ENCODE measurements around the gene PTPRM. TPM values are rescaled to one million over a fixed set of nuclear protein-coding genes. Genes with fewer than 3 reads are reported as not detected.

The PTPRM gene
- total and polyA plus RNA-seq, 2 donors = 37.3 to 55.6 TPM

DNA sequence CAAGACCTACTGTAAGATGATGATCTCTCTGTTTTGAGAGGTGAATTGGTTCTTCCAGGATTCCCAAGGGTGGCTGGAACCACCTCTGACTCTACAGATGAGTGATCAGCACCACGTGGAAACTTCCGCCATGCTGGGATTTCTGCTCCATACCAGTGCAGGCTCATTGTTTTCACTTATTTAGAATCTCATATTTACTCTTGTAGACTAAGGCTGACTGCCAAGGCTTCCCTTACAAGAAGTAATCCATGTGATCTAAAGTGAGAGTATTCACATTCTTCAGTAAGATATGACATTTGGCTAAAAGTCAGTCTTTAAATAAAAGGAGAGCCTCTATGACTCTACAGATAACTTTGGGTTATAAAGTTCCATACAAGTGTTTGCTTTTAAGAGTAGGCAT lies 719.2 kb downstream of the PTPRM start:
- Histone ChIP-seq H3K27ac (ENCODE audit: low read depth in 1 of 2, low read length in 1 of 2) (no peak overlapping the region), H3K4me1 (ENCODE audit: control insufficient read depth in 2 of 2, insufficient read depth in 2 of 2, low read length in 2 of 2) (no peaks in the 10 kb centered on the region), H3K9me3 (ENCODE audit: control insufficient read depth in 2 of 2, insufficient read depth in 1 of 2, low read length in 1 of 2) (no peaks in the 10 kb centered on the region), H3K27me3 (ENCODE audit: control insufficient read depth in 2 of 2, insufficient read depth in 1 of 2, low read length in 1 of 2) (no peaks in the 10 kb centered on the region), H3K4me3 (ENCODE audit: low read length in 2 of 2) (no peak overlapping the region), H3K36me3 (ENCODE audit: control insufficient read depth in 2 of 2, insufficient read depth in 2 of 2, low read length in 1 of 2) (no peaks in the 10 kb centered on the region)
- WGBS = 96% methylated on average over 2 of the region's 2 CpGs
- DNase-seq (ENCODE audit: low read depth in 6 of 9, low spot score in 9 of 9) = no peak

DNA sequence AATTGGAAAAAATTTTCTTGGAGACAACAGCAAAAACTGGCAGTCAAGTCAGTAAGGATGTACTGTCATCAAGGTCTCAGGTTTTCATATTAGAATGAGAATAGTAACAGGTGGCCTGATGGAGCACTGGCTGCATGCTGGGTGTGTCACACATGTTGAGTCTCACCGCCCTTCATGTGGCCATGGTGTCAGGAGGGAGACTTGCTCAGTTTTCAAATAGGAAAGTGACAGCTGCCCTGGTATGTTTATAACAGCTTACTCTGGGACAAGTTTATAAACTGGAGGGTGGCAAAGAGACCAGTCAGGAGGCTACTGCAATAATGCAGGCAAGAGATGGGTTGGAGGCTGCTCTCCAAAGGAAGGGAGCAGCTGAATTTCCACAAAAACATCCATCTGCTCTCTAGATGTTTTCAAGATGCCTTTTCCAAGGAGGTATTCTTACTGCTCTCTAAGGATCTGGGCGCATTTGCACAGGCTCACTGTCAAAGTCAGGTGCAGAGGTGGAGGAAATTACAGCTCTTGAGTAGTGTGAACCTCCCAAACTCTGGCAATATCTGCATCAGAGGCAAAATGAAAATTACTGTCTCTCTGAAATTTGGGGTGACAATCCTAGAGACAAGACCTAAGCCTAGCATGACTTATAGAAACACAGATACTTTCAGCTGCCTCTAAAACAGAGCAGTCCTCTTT lies 720.2 kb downstream of the PTPRM start:
- no peaks in the 10 kb centered on the region for H3K4me1 ChIP-seq (ENCODE audit: control insufficient read depth in 2 of 2, insufficient read depth in 2 of 2, low read length in 2 of 2)
- DNase-seq (ENCODE audit: low read depth in 6 of 9, low spot score in 9 of 9) = no peak
- no peaks in the 10 kb centered on the region for H3K27me3 ChIP-seq (ENCODE audit: control insufficient read depth in 2 of 2, insufficient read depth in 1 of 2, low read length in 1 of 2)
- H3K27ac ChIP-seq (ENCODE audit: low read depth in 1 of 2, low read length in 1 of 2) = no peak overlapping the region
- WGBS = 98% methylated on average over 2 of the region's 2 CpGs
- no peak overlapping the region for H3K4me3 ChIP-seq (ENCODE audit: low read length in 2 of 2)
- no peaks in the 10 kb centered on the region for H3K9me3 ChIP-seq (ENCODE audit: control insufficient read depth in 2 of 2, insufficient read depth in 1 of 2, low read length in 1 of 2)
- no peaks in the 10 kb centered on the region for H3K36me3 ChIP-seq (ENCODE audit: control insufficient read depth in 2 of 2, insufficient read depth in 2 of 2, low read length in 1 of 2)

DNA sequence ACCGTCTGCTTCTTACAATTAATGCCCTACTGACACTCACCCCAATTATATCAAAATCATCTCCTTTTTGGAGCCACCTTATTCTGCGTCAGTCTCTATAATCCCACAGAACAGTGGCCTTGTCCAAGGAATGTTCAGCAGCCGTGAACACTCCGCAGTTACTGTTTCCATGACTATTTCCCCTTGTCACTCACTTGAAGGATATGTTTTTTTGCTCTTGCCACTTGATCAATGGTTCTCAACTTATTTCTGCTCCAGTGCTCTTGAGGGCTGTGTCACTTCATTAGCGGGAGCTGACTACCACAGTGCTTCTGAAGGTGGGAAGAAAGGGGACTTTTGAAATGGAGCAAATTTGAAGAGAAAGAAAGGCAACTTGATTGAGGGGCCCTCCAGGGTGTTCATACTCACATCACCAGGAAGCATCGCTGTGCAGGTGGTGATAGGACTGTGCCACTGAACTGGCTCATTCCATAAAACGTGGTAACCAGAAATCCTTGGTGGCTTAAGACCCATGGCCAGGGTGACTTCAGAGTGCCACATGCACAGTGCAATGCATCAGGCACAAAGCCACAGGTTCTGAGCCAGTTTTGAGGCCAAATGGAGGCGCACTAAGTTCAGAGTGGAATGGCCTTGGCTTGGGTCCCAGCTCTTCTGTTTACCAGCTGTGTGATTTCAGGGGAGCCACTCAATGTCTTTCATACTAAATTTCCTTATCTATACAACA lies 721.5 kb downstream of the PTPRM start:
- Histone ChIP-seq H3K36me3 (ENCODE audit: control insufficient read depth in 2 of 2, insufficient read depth in 2 of 2, low read length in 1 of 2) (no peaks in the 10 kb centered on the region), H3K4me3 (ENCODE audit: low read length in 2 of 2) (no peak overlapping the region), H3K27me3 (ENCODE audit: control insufficient read depth in 2 of 2, insufficient read depth in 1 of 2, low read length in 1 of 2) (no peaks in the 10 kb centered on the region), H3K27ac (ENCODE audit: low read depth in 1 of 2, low read length in 1 of 2) (no peak overlapping the region), H3K4me1 (ENCODE audit: control insufficient read depth in 2 of 2, insufficient read depth in 2 of 2, low read length in 2 of 2) (no peaks in the 10 kb centered on the region), H3K9me3 (ENCODE audit: control insufficient read depth in 2 of 2, insufficient read depth in 1 of 2, low read length in 1 of 2) (no peaks in the 10 kb centered on the region)
- 98% methylated on average over 8 of the region's 8 CpGs for WGBS
- DNase-seq (ENCODE audit: low read depth in 6 of 9, low spot score in 9 of 9) = no peak

DNA sequence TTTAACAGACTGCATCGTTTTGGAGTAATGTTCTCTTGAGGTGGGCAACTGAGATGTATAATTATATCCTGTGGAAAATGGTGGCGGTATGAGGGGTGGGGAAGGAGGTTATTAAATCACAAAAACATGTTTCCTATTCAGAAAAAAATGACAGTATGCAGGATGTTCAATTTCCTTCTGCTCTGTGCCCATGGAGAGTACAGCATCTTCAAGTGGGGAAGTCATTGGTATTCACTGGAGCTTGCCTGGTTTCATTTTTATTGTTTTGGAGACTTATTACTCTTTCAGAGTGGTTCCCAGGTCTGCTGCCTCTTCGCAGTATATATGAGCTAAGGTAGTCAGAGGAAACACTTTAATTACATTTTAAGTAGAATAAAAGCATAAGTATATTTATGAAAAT lies 723.3 kb downstream of the PTPRM start:
- H3K27ac ChIP-seq (ENCODE audit: low read depth in 1 of 2, low read length in 1 of 2) = no peak overlapping the region
- no peak overlapping the region for H3K4me3 ChIP-seq (ENCODE audit: low read length in 2 of 2)
- H3K9me3 ChIP-seq (ENCODE audit: control insufficient read depth in 2 of 2, insufficient read depth in 1 of 2, low read length in 1 of 2) = no peaks in the 10 kb centered on the region
- DNase-seq (ENCODE audit: low read depth in 6 of 9, low spot score in 9 of 9) = no peak
- H3K27me3 ChIP-seq (ENCODE audit: control insufficient read depth in 2 of 2, insufficient read depth in 1 of 2, low read length in 1 of 2) = no peaks in the 10 kb centered on the region
- H3K36me3 ChIP-seq (ENCODE audit: control insufficient read depth in 2 of 2, insufficient read depth in 2 of 2, low read length in 1 of 2) = no peaks in the 10 kb centered on the region
- WGBS = 10% methylated on average over 3 of the region's 3 CpGs
- no peaks in the 10 kb centered on the region for H3K4me1 ChIP-seq (ENCODE audit: control insufficient read depth in 2 of 2, insufficient read depth in 2 of 2, low read length in 2 of 2)

DNA sequence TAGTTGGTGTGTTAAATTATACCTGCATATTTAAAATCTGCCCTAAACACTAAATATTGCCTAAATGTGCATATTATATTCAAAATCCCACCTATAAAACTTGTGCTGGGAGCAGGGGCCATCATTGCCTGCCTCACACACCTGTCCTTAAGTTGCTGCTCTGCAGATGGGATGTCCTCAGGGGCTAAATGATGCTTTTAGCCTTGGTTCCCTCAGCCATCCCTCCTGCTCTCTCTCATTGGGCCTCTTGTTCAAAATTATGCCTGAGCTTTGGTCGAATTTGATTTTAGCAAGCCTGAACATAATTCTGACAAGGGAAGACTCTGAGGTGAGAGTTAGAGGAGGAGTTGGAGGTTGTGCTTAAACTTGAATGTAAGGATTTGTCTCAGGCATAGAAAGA lies 723.8 kb downstream of the PTPRM start:
- DNase-seq (ENCODE audit: low read depth in 6 of 9, low spot score in 9 of 9) = no peak
- H3K36me3 ChIP-seq (ENCODE audit: control insufficient read depth in 2 of 2, insufficient read depth in 2 of 2, low read length in 1 of 2) = no peaks in the 10 kb centered on the region
- H3K4me3 ChIP-seq (ENCODE audit: low read length in 2 of 2) = no peak overlapping the region
- no peaks in the 10 kb centered on the region for H3K9me3 ChIP-seq (ENCODE audit: control insufficient read depth in 2 of 2, insufficient read depth in 1 of 2, low read length in 1 of 2)
- H3K27me3 ChIP-seq (ENCODE audit: control insufficient read depth in 2 of 2, insufficient read depth in 1 of 2, low read length in 1 of 2) = no peaks in the 10 kb centered on the region
- WGBS = 80% methylated on average over 1 of the region's 1 CpG
- H3K4me1 ChIP-seq (ENCODE audit: control insufficient read depth in 2 of 2, insufficient read depth in 2 of 2, low read length in 2 of 2) = no peaks in the 10 kb centered on the region
- H3K27ac ChIP-seq (ENCODE audit: low read depth in 1 of 2, low read length in 1 of 2) = no peak overlapping the region

DNA sequence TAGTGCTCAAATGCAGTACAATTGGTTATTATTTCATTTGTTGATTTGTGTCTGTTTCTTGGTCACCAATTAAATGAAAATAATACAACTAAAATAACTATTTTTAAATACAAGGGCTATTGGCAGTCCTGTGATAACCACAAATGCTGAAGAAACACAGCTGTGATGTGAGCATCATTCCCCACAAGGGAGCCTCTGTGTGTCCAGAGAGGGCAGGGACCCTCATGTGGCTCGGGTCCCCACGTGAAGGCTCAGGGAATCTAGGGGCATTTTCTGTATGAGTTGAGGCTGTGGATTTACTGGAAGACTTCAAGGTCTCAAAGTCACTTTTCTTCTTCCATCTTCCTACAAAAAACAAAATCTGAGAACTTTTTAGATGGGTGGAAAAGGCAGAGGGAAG lies 726.1 kb downstream of the PTPRM start:
- peaks cover 0 to 13% of the 10 kb centered on the region in 2 donors for H3K36me3 ChIP-seq (ENCODE audit: control insufficient read depth in 2 of 2, insufficient read depth in 2 of 2, low read length in 1 of 2)
- WGBS = 95% methylated on average over 2 of the region's 2 CpGs
- no peaks in the 10 kb centered on the region for H3K4me1 ChIP-seq (ENCODE audit: control insufficient read depth in 2 of 2, insufficient read depth in 2 of 2, low read length in 2 of 2)
- no peaks in the 10 kb centered on the region for H3K27me3 ChIP-seq (ENCODE audit: control insufficient read depth in 2 of 2, insufficient read depth in 1 of 2, low read length in 1 of 2)
- H3K9me3 ChIP-seq (ENCODE audit: control insufficient read depth in 2 of 2, insufficient read depth in 1 of 2, low read length in 1 of 2) = no peaks in the 10 kb centered on the region
- H3K4me3 ChIP-seq (ENCODE audit: low read length in 2 of 2) = no peak overlapping the region
- no peak for DNase-seq (ENCODE audit: low read depth in 6 of 9, low spot score in 9 of 9)
- no peak overlapping the region for H3K27ac ChIP-seq (ENCODE audit: low read depth in 1 of 2, low read length in 1 of 2)

DNA sequence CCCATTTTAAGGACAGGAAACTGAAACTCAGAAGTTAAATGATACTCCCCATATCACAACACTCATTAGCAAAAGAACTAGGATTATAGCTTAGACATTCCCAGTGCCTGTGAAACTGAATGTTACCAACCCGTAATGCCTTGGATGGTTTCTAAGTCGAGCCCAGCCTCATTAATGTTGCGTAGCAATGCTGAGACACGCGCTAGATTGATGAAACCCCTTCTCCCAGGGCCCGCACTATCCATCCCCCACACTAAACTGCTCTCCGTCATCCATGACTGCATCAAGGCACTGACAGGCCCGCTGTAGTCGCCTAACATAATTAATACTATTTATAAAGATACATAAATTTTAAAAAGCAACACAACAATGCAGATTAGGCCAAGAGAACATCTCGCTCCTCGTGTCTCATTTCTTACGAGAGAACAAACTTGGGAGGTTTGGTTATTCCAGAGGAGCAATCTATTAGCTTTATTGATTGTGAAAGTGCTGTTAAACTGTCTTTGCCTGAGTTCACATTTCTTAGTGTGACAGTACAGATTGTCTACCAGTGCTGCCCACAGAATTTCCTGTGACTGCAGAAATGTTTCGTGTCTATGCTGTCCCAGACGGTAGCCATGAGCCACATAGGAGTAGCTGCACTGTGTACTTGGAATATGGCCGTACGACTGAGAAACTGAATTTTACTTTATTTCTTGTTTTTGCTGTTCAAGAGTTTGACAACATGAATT lies 729.9 kb downstream of the PTPRM start:
- H3K27me3 ChIP-seq (ENCODE audit: control insufficient read depth in 2 of 2, insufficient read depth in 1 of 2, low read length in 1 of 2) = no peaks in the 10 kb centered on the region
- DNase-seq (ENCODE audit: low read depth in 6 of 9, low spot score in 9 of 9) = no peak
- peaks cover 0 to 16% of the 10 kb centered on the region in 2 donors for H3K36me3 ChIP-seq (ENCODE audit: control insufficient read depth in 2 of 2, insufficient read depth in 2 of 2, low read length in 1 of 2)
- H3K4me1 ChIP-seq (ENCODE audit: control insufficient read depth in 2 of 2, insufficient read depth in 2 of 2, low read length in 2 of 2) = no peaks in the 10 kb centered on the region
- H3K9me3 ChIP-seq (ENCODE audit: control insufficient read depth in 2 of 2, insufficient read depth in 1 of 2, low read length in 1 of 2) = no peaks in the 10 kb centered on the region
- no peak overlapping the region for H3K4me3 ChIP-seq (ENCODE audit: low read length in 2 of 2)
- 95% methylated on average over 16 of the region's 16 CpGs for WGBS
- no peak overlapping the region for H3K27ac ChIP-seq (ENCODE audit: low read depth in 1 of 2, low read length in 1 of 2)

DNA sequence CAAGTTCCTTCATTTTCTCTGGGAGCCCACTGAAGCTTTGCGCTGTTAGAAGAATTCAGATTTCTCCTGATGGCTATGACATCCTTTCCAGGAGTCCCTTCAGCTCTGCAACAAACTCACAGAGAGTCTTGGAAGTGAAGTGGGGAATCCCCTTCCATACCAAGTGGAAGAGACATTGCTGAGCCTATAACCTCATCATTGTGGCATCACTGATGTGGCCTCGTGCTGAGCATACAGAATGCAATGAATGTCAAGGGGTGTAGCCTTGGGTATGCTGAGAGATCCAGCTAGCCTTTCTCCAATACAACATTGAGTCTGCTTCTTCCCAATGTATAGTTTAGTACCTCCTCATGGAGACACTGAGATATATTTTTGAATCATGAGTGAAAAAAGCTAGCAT lies 731.1 kb downstream of the PTPRM start:
- WGBS = 97% methylated on average over 2 of the region's 2 CpGs
- H3K27me3 ChIP-seq (ENCODE audit: control insufficient read depth in 2 of 2, insufficient read depth in 1 of 2, low read length in 1 of 2) = no peaks in the 10 kb centered on the region
- no peaks in the 10 kb centered on the region for H3K4me1 ChIP-seq (ENCODE audit: control insufficient read depth in 2 of 2, insufficient read depth in 2 of 2, low read length in 2 of 2)
- no peak for DNase-seq (ENCODE audit: low read depth in 6 of 9, low spot score in 9 of 9)
- H3K36me3 ChIP-seq (ENCODE audit: control insufficient read depth in 2 of 2, insufficient read depth in 2 of 2, low read length in 1 of 2) = peaks cover 0 to 16% of the 10 kb centered on the region in 2 donors
- no peak overlapping the region for H3K4me3 ChIP-seq (ENCODE audit: low read length in 2 of 2)
- no peak overlapping the region for H3K27ac ChIP-seq (ENCODE audit: low read depth in 1 of 2, low read length in 1 of 2)
- no peaks in the 10 kb centered on the region for H3K9me3 ChIP-seq (ENCODE audit: control insufficient read depth in 2 of 2, insufficient read depth in 1 of 2, low read length in 1 of 2)
